Parathyroid adenoma (tissue), 2 donors: ENCODE results near the gene TNFRSF25.

Experiments
- H2AFZ ChIP-seq: fragments of 300-600 bp; sonication (generic); one replicate; pipeline ENCODE4 v1.7.0; 2017; ENCODE audit warnings: antibody characterized with exemption, mild to moderate bottlenecking
- H3K27ac ChIP-seq: fragments of 300-600 bp; sonication (generic); one replicate; pipeline ENCODE4 v1.7.0; 2017
- H3K27me3 ChIP-seq: fragments of 300-600 bp; sonication (generic); one replicate; pipeline ENCODE4 v1.7.0; 2017; ENCODE audit warnings: low read length; ENCODE audit not compliant: control insufficient read depth, insufficient read depth
- H3K36me3 ChIP-seq: fragments of 300-600 bp; sonication (generic); one replicate; pipeline ENCODE4 v1.7.0; 2017; ENCODE audit warnings: low read length; ENCODE audit not compliant: control insufficient read depth, insufficient read depth
- H3K4me1 ChIP-seq: fragments of 300-600 bp; sonication (generic); one replicate; pipeline ENCODE4 v1.7.0; 2017; ENCODE audit warnings: control low read depth
- H3K4me2 ChIP-seq: fragments of 300-600 bp; sonication (generic); one replicate; pipeline ENCODE4 v1.7.0; 2017; ENCODE audit warnings: low read length
- H3K4me3 ChIP-seq: fragments of 300-600 bp; sonication (generic); one replicate; pipeline ENCODE4 v1.7.0; 2017; ENCODE audit warnings: low read depth, low read length
- H3K79me2 ChIP-seq: fragments of 300-600 bp; sonication (generic); one replicate; pipeline ENCODE4 v1.7.0; 2017; ENCODE audit warnings: control low read depth
- H3K9ac ChIP-seq: fragments of 300-600 bp; sonication (generic); one replicate; pipeline ENCODE4 v1.7.0; 2017; ENCODE audit warnings: mild to moderate bottlenecking
- H3K9me3 ChIP-seq: fragments of 300-600 bp; sonication (generic); one replicate; pipeline ENCODE4 v1.7.0; 2017; ENCODE audit warnings: low read length; ENCODE audit not compliant: control insufficient read depth
- TF ChIP-seq, protein P1 (sequence below): fragments of 300-600 bp; sonication (generic); IDR thresholded peaks from one replicate; pipeline ENCODE4 v1.7.0; 2017; ENCODE audit warnings: antibody characterized with exemption, mild to moderate bottlenecking
- donor health status: primary hyperparathyroidism.

The TNFRSF25 gene

DNA sequence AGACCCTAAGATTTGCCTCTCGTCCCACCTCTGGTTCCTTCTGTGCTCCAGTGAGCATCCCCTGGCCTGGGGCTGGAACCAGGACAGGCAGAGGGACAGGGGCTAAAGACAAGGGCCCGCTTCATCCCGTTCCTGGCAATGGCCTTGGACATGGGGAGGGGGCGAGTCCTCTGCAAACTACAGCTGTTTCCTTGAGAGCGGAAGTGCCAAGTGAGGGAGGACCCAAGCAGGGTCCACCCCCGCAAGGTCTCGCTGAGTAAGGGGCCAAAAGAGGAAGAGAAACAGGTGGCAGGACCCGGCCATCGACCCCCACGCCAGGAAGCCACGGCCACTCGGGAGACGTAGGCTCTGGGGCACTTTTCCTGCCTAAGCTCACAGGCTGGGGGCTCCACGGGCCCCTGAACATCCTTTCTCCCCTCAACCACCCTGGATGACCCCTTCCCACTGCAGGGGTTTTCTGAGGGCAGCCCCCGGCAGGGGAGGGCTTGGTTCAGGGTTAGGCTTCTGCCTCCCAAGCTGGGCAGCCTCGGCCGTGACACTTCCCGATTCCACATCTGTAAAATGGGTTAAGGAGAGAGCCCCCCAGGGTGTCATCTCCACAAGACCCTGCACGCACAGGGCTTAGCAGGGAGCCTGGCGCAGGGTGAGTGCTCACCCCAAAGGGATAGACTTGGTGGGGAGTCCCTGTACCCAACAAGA, 43.4 kb upstream of the TNFRSF25 start:
- Histone ChIP-seq H3K9ac (no peak overlapping the region), H3K27me3 (no peaks in the 10 kb centered on the region), H3K4me3 (no peak overlapping the region), H3K79me2 (no peaks in the 10 kb centered on the region), H3K4me2 (no peak overlapping the region), H3K27ac (no peak overlapping the region), H3K4me1 (no peaks in the 10 kb centered on the region), H3K36me3 (no peaks in the 10 kb centered on the region), H2AFZ (no peak overlapping the region), H3K9me3 (no peaks in the 10 kb centered on the region)
- TF ChIP-seq, protein P1, sequence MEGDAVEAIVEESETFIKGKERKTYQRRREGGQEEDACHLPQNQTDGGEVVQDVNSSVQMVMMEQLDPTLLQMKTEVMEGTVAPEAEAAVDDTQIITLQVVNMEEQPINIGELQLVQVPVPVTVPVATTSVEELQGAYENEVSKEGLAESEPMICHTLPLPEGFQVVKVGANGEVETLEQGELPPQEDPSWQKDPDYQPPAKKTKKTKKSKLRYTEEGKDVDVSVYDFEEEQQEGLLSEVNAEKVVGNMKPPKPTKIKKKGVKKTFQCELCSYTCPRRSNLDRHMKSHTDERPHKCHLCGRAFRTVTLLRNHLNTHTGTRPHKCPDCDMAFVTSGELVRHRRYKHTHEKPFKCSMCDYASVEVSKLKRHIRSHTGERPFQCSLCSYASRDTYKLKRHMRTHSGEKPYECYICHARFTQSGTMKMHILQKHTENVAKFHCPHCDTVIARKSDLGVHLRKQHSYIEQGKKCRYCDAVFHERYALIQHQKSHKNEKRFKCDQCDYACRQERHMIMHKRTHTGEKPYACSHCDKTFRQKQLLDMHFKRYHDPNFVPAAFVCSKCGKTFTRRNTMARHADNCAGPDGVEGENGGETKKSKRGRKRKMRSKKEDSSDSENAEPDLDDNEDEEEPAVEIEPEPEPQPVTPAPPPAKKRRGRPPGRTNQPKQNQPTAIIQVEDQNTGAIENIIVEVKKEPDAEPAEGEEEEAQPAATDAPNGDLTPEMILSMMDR = no peak

DNA sequence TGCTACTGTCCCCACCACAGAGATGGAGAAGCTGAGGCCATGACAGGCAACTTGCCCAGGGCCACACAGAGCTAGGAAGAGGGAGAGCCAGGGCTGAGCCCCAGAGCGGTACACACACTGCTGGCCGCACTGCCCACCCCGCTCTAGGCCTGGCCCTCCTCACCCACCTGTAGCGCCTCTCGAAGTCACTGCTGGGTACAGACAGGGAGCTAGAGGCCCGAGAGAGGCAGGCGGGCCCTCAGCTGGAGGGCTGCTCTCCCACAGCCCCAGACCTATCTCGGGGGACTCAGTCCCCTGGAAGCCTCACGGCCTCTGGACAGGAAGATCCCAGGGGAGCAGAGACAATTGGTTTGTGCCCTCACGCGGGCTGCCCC, 42.8 kb upstream of the TNFRSF25 start:
- TF ChIP-seq, protein P1 = no peak

DNA sequence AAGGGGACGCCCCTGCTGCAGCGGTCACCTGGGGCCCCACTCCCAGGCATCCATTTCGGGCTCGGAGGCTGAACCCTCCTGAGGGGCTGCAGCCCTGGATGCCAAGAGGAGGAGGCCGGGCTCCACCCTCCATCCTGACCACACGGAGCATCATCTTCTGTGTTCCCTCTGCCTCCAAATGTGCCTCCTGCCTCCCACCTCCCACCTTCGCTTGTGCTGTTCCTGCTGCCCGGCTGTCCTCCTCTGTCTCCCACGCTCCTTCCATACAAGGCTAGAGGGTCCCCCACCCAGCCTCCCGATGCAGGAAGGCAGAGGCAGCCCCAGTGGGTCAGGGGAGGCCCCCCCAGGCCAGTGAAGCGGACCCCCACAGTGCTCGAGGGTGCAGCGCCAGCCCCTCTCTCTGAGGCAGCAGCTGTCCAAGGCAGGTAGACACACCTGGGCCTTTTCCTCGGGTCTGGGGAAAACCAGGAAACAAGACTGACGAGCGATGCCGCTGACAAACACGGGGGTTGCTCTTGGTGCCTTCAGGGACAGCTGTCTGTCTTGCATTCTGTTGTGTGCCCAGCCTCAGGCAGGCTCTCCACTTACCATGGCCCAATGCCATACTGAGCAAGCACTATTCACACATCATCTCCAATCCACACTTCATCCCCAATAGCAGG, 42.3 kb upstream of the TNFRSF25 start:
- Histone ChIP-seq H3K27ac (no peak overlapping the region), H3K9ac (no peak overlapping the region), H2AFZ (no peak overlapping the region), H3K27me3 (no peaks in the 10 kb centered on the region), H3K4me3 (no peak overlapping the region), H3K4me1 (no peaks in the 10 kb centered on the region), H3K36me3 (no peaks in the 10 kb centered on the region), H3K79me2 (no peaks in the 10 kb centered on the region), H3K4me2 (no peak overlapping the region), H3K9me3 (no peaks in the 10 kb centered on the region)
- TF ChIP-seq, protein P1 = no peak

More for the DNA sequence above, 42.8 kb upstream of the TNFRSF25 start:
- Histone ChIP-seq H3K79me2 (no peaks in the 10 kb centered on the region), H2AFZ (no peak overlapping the region), H3K4me1 (no peaks in the 10 kb centered on the region), H3K27ac (no peak overlapping the region), H3K36me3 (no peaks in the 10 kb centered on the region), H3K9ac (no peak overlapping the region), H3K4me2 (no peak overlapping the region), H3K4me3 (no peak overlapping the region), H3K9me3 (no peaks in the 10 kb centered on the region), H3K27me3 (no peaks in the 10 kb centered on the region)

DNA sequence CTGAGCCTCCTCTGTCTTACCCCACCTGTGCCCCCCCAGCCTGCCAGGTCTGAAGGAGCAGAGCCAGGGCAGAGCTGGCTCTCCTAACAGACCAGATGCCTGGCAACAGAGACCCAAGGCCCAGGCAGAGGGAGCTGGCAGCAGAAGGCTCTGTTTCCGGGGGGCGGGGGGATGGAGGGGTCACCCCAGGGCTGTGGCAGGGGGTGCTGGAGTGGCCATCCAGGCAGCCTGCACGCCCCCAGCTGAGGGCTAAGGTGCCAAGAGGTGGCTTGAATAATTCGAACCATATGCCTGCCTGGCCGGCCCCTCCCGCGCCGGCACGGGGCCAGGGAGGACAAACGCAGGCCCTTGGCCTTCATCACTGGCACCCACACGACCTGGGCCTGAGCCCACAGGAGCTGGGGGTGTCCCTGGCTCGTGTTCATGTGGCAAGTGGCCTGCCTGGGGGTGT, 41.5 kb upstream of the TNFRSF25 start:
- Histone ChIP-seq H3K9me3 (no peaks in the 10 kb centered on the region), H3K4me2 (no peak overlapping the region), H3K27ac (no peak overlapping the region), H2AFZ (no peak overlapping the region), H3K36me3 (no peaks in the 10 kb centered on the region), H3K4me1 (no peaks in the 10 kb centered on the region), H3K79me2 (no peaks in the 10 kb centered on the region), H3K4me3 (no peak overlapping the region), H3K9ac (no peak overlapping the region), H3K27me3 (no peaks in the 10 kb centered on the region)
- TF ChIP-seq, protein P1 = no peak

DNA sequence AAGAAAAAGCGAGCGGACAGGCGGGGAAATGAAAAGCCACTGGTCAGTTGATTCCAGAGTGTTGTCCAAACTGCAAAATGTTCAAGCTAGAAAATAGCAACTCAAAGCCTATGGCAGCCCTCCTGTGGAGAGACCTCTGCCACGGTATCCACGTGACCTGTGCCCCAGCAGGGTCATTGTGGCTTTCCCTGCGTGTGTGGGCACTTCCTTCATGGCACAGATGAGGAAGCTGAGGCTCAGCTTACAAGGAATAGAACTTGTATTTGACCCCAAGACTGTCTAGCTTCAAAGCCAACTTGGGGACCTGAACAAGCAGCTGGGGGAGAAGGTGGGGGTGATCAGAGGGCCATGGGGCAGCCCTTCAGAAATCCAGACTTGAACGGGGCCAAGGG, 41.1 kb upstream of the TNFRSF25 start:
- Histone ChIP-seq H3K79me2 (no peaks in the 10 kb centered on the region), H3K4me2 (no peak overlapping the region), H3K27ac (no peak overlapping the region), H3K9ac (no peak overlapping the region), H3K9me3 (no peaks in the 10 kb centered on the region), H2AFZ (no peak overlapping the region), H3K4me3 (no peak overlapping the region), H3K4me1 (no peaks in the 10 kb centered on the region), H3K27me3 (no peaks in the 10 kb centered on the region), H3K36me3 (no peaks in the 10 kb centered on the region)
- TF ChIP-seq, protein P1 = no peak
